Hepatocyte (in vitro differentiated cells): Measurements from ENCODE around the gene GNG11.
"Not testable (repeated sequence)": the region's sequence is repeated elsewhere in the genome, so short reads cannot be mapped to it uniquely, and the experiment has no call there.

ENCODE experiments used
- CTCF ChIP-seq: fragments of 200-600 bp; sonication (generic); IDR thresholded peaks from 2 replicates; pipeline ENCODE4 v1.5.1; 2016; ENCODE audit warnings: antibody characterized with exemption, mild to moderate bottlenecking; ENCODE audit not compliant: poor library complexity
- EZH2 ChIP-seq: fragments of 200-600 bp; sonication (generic); IDR thresholded peaks from 2 replicates; pipeline ENCODE4 v1.6.1; 2016; ENCODE audit warnings: antibody characterized with exemption, mild to moderate bottlenecking, borderline replicate concordance
- EZH2phosphoT487 ChIP-seq: fragments of 200-600 bp; sonication (generic); IDR thresholded peaks from one replicate; pipeline ENCODE4 v1.6.1; 2018; ENCODE audit warnings: antibody characterized with exemption, mild to moderate bottlenecking, low read depth, moderate library complexity; ENCODE audit not compliant: unreplicated experiment, severe bottlenecking

GRCh38 chr7:93915206-93915842 is 6.2 kb upstream of the GNG11 start:
- not testable (repeated sequence) for TF ChIP-seq CTCF, EZH2phosphoT487, EZH2
